Thyroid gland (tissue), 4 donors: Measurements from ENCODE around the gene TEX35.

ENCODE experiments used
- CTCF ChIP-seq, 6 experiments: fragments of 200-600 bp in 3 of 6; fragments of 450-650 bp in 3 of 6; sonication (generic) in 3 of 6; IDR thresholded peaks; one replicate each; pipeline ENCODE4 v1.5.1; 2016 to 2019; ENCODE audit warnings: antibody characterized with exemption in 6 of 6, mild to moderate bottlenecking in 2 of 6, inconsistent platforms in 1 of 6, moderate library complexity in 1 of 6
- POLR2A ChIP-seq, 2 donors: fragments of 450-650 bp; IDR thresholded peaks; one replicate each; pipeline ENCODE4 v1.6.1; 2017; ENCODE audit warnings: antibody characterized with exemption in 2 of 2, mild to moderate bottlenecking in 2 of 2, moderate library complexity in 1 of 2

DNA sequence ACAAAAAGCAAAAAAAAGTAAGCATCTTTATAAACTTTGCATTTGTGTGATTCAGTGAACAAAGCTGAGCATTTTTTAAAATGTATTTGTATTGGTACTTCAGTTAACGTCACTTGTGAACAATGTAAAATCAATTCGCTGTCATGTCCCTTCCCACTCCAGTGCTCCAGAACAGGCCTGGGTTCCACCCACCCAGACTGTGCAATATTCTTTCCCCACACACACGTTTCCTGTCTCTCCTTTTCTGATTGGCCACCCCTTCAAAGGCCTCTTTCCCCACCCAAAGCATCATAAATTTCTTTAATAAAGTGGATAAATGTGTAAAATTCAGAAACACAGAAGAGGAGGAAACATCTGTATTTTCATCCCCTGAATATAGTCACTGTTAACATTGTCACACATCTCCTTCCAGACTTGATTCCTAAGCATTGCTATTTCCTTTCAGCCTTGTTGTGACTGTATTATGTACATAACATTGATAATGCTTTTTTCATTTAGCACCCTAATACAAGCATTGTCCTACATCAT, 28.1 kb upstream of the TEX35 start:
- TF ChIP-seq CTCF (IDR thresholded peaks at IDR 0.05) (no peak), POLR2A (IDR thresholded peaks at IDR 0.05) (no peak)
